ENCODE measurements around the gene GRM1.

Gene GRM1

DNA sequence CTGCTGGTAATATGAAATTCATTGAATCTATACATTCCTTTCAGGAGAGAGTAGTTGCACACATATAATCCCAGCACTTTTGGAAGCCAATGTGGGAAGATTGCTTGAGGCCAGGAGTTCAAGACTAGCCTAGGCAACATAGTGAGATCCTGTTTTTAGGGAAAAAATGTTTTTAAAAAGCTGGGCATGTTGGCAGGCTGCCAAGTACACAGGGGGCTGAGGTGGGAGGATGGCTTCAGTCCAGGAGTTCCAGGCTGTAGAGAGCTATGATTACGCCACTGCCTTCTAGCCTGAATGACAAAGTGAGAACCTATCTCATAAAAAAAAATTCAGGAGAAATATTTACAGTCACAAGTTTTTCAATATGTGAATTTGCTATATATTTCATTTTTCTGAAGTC, 71.9 kb downstream of the GRM1 start:
- DNase-seq, result no peak

DNA sequence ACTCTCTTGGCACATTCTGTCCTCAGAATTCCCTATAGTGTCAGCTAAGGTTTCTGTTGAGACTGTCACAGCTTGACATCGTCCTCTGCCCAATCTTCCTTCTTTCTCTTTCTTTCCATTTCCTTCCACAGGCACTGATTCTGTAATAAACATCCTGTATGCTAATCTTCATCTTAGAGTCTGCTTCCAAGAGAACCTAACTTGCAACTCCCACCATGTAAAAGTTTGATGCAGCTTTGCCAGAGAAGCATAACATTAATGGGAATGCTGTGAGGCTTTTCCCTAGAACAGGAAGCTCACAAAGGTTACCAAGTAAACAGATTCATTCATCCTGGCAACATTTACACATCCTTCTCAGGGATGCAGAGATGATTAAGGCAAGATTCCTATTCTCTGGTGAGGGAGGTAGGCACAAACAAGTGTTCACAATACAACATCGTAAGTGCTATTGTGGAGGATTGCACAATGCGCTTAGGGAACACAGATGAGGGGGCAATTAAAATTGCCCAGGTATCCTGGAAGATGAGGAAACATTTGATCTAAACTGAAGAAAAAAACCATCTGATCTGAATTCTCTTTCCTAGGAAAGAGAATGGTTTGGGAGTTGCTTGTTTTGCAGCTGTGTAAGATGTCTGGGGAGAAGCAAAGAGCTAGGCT, 74.7 kb downstream of the GRM1 start:
- DNase-seq, result no peak

DNA sequence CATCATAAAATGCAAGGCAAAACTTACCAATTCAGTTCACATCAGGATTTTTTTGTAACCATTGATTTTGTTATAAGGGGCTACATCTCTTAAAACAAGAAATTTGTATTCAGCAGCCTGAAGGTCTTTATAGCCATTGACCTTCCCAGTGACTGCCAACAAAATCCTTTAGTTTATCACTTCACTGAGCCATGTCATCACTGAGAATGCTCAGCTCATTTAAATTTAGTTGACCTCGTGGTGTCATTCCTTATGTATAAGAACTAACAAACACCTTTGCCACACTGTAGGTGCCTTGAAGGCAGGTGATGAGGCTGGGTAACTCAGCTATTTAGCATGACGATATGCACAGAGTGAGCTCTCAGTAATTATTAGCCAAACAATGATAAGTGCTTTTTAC, 77.7 kb downstream of the GRM1 start:
- no peak for DNase-seq

DNA sequence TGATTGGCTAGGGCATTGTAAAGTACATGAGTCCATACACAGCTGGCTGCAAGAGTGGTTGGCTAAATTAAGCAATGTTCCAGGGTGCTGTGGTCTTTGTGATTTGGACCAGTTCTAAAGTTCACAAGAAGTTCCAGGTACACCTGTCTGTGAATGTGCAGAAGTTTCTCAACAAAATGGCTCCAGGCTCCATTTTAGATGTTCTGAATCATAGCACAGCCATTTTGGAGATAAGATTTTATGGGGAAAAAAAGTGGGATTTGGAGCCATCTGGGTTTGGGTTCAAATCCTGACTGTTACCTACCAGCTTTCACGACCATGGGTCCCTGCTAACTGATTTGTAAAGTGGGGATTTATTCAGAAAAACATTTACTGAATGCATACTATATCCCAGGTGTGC, 82.1 kb downstream of the GRM1 start:
- no peak for DNase-seq

DNA sequence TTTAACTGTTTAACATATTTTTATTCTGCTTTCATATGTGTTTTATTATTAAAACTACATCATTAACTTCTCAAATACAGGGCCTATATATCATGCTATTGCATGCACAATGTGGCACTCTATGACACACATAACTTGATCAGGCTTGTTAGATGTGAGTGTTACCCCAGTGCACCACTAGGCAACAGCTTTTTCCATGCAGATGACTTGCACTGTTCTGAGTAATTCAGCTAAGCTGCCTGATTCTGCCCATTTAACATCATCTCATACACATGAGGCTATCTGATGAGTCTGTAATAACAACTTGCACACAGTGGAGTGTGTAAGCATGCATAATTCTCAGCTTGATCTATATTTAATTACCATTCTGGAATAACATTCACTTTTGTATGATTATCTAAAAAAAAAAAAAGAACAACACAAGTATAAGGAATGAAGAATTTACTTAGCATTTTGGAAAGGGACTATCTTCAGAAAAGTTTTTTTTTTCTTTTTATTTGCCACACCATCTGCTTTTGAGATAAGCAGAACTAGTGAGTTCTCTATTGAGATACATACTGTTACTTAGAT, 83.1 kb downstream of the GRM1 start:
- no peak for DNase-seq

DNA sequence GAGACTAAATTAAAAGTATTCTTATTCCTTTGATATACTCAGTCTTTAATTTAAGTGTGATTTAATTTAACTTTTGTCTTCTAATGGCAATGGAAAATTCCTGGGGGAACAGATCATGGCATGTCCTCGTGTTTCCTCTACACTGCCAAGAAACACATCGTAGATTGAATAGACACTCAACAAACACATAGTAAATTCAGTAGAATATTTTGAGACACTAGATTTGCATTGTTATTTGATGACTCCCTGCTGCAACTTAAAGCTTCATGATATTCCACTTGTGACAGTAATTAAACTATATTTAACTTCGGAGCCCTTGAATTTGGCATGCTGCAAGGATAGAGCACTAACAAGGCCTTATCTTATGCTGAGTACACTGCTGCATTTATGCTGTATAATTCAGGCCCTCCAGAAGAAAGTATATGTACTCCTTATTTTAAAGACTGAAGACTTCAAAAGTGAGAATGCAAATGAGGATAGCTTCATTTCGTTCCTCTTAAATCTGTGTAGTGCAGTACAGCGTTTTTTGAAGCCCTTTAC, 84.3 kb downstream of the GRM1 start:
- no peak for DNase-seq

DNA sequence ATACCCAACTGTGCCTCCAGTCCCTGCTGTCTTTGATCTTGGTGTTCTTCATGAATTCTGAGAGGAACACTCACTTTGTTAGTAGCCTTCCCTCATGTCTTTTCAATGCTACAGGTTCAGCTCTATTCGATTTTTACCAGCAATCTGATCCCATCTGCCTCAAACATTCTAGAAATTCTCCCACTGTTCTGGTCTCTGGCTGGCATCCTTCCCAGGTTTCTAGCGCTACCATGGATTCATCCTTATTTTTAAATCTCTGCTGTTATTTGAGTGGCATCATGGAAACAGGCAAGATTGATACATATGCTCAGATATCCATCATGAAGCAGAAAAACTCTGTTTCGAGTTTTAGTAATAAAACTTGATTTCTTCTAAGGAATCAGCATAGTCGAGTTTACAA, 94.8 kb downstream of the GRM1 start:
- no peak for DNase-seq

DNA sequence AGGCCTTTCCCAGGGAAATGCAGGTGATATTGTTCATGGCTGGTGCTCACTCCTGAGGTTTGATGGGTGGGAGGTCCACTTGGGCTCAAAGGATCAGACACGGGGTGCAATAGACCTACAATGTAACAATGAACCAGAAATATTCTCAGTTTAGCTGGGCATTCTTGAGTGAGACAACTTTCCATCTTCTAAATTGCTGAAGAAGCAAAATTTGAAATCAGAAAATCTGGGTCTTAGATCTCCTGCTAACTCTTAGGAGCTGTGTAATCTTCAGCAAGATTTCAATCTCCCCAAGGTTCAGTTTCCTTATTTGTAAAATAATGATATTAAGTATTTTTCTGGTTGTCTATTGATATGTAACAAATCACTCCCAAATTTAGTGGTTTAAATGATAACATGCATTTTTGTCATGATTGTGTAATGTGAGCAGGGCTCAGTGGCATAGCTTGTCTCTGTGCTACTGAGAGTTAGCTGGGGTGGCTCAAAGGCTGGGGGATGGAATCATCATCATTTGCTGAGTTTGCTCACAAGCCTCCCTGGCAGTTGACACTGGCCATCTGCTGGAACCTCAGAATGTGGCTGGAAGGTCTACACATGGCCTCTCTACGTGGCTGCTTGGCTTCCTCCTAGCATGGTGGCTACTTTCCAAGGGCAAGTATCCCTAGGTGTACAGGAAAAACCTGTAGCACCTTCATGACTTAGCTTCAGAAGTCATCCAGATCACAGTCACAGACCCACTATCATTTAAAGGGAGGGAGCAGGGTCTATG, 98.8 kb downstream of the GRM1 start:
- no peak for DNase-seq

DNA sequence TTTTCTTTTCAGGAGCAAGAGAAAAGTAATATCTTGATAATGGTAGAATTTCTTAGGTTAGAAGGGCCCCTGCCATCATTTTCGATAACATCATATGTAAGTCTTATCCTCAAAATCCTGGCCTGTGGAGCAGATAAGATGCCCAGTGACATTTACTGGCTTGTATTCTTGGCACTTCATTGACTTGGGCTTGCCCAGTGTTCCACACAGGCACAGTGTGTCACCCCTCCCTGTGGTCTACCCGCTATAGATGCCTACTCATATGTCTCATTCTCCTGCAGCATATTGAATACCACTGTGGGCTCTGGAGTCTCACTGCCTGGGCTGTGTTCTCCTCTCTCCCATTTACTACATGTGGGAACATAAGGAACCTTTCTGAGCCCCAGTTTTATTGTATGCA, 105.0 kb downstream of the GRM1 start:
- no peak for DNase-seq

DNA sequence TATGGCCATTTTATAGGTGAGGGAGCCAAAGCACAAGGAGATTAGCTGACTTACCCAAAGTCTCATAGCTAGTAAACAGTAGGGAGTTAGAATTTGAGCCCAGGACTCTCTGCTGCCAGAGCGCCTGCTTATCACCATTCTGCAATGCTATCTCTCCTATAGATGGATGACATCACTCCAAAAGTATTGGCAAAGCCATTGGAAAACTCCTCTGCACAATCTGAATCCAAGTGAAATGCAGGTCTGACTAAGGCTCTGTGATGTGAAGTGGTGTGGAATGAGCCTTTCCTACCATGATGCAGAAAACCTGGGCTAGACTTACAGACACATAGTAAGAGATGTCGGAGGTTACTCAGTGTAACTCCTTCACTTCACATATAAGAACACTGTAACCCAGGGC, 106.3 kb downstream of the GRM1 start:
- no peak for DNase-seq

DNA sequence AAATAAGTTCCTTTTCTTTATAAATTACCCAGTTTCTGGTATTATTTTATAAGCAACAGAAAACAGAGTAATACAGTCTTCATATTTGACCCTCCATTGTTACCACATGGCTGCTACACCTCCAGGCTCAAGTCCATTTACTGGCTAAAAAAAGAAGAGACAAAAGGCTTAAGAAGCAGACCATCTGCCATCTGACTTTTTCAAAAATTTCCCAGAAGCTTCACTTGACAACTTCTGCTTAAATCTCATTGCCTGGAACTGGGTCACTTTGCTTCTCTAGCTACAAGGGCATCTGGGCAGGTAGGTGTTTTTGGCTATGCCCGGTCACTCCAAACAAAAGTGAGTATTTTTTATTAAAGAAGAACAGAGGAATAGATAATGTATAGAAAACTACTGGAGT, 118.0 kb downstream of the GRM1 start:
- DNase-seq, result no peak

DNA sequence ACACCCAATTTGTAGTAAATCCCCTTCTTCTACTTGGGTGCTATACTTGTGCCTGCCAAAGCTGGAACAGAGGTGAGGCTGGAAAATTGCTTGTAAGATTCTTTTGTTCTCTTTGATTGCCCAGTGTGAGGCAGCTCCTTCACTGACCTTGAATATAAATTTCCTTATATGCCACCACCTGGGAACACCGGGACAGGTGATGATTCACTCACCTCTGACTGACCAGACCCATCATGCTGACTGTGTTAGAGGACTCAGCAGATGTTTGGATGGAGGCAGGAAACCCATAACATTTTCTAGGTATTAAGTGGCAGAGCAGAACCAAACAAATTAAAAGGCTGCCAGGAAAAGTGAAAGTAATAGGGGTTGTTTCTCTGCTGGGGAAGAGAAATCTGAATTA, 120.9 kb downstream of the GRM1 start:
- no peak for DNase-seq

DNA sequence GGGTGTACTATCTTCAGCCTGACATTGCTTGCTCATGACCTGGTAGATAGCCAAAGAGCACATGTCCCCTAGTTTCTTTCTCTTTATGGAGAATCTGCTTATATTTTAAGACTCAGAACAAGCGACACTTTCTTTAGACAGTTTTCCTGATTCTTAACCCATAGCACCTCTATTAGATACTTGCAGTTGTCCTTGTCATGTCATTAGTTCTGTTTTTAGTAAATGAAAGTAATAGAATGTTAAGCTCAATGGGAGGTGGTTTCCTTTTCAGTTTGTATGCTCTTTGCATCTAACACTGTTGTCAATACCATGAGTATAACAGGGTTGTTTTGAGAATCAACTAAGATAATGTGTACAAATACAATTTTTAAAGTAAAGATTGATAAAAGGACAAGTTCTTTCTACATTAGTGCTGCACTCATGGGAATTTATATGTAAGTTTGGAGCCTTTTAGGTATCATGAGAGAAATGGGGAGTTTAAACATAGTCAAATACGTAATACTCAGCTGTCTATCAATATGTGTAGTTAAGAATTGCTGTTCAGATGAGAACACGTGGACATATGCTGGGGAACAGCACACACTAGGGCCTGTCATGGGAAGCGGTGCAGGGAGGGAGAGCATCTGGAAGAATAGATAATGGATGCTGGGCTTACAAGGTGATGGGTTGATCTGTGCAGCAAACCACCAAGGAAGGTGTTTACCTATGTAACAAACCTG, 124.3 kb downstream of the GRM1 start:
- no peak for DNase-seq

DNA sequence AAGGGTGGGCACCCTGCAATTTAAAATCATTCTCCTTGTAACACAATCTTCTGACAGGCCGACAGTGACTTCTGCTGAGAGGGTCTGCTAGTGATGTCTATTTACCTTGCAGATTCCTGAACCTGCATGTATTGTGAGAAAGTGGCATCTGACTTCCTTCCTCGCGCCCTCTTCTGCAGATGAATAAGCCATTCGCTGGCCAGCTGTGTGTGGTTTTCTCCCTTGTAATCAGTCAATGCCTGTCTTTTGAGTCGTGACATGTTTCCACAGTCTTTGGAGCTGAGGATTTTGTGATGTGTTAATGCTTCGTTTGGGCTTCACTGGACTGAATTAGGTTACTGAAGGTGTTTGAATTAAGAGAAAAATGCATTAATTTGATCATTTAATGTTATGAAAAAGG, 125.3 kb downstream of the GRM1 start:
- no peak for DNase-seq

DNA sequence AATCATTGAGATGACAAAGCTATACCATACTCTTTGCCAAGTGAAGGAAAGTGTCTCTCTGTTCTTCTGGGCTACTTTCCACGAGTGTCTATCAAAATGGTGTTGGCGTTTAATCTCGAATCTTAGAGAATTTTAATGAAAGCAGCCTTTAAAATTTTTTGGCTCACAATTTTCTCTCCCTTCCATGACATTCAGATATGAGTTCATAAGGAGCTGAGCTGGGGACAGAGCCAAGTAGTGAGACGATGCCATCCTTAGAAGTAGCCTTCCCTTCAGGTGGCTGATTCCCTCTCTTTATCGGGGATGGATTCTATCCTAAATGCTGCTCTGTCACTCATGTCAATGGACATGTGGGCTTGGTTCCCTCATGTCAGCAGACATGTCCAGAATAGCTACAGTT, 132.8 kb downstream of the GRM1 start:
- DNase-seq, result no peak

DNA sequence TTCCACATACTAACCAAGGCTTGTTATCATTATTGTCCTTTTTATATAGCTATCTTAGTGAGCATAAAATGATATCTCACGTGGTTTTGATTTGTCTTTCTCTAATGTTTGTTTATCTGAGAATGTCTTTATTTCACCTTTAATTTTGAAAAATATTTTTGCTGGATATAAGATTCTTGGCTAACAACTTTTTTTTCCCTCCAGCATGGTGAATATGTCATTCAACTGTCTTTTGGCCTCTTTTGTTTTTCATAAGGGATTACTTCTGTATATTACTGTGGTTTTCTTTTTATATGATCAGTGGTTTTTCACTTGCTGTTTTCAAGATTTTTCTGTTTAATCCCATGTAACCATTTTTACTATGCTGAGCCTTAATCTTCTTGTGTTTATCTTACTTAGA, 141.0 kb downstream of the GRM1 start:
- no peak for DNase-seq

DNA sequence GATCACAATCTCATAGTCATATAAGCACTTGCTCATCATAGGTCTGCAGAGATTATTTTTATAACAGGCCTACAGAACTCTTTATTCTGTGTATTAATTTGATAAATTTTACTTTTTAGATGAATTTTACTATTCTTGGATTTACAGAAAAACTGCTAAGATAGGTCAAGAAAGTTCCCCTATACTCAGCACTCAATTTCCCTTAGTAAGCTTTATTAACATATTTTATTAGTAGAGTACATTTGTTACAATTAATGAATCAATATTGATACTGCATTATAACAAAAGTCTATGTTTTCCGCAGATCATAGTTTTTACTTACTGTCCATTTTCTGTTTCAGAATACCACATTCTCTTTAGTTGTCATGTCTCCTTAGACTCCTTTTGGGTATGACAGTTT, 148.9 kb downstream of the GRM1 start:
- DNase-seq, result no peak

DNA sequence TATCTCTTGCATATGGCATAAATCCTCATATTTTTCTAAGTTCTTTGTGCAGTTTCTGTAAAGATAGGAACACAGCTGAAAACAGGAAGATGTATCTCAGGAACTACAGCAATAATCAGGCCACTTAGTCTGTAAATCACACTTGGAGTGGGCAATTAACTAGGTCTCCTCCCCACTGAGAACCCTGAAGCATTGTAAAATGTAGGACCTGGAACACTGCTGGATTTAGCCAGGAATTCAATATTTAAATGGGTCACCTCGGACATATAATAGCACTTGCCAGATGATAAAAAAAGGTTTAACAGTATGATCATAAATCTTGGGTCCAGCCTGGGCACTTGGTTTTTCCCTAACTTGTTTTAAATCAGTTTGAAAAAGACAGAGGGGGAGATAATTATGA, 155.0 kb downstream of the GRM1 start:
- no peak for DNase-seq

DNA sequence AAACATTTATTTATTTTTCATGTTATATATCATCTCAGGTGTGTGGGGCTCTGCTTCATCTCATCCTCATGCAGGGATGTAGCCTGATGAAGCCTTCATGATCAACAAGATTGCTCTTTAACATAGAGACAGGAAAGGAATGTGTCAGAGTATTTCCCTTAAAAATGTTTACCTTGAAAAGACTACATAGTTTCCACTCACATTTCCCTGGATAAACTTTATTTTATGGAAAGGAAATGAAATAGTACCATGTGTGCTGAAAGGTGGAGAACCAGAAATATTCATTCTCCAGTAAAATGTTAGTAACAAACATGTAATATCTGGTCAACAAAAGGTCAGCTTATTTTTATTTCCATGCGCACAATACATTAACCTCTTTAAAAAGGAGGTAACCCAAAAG, 155.8 kb downstream of the GRM1 start:
- no peak for DNase-seq

DNA sequence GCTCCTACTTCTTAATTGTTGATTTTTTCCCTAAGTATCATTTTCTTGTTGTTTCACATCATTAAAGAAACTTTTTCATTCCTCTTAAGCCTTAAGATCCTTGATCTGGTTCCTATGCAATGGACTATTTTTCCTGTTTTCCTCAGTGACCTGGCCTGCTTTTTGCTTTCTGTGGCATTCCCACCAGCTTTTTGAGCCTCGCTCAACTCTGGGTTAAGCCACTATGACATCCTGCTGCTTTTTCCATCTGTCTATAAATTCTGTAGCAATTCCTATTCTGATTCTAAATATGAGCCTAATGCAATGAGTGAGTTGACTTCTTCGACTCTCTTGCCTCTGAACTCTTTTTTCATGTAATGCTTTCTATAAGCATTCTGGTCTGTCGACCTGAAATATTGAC, 160.3 kb downstream of the GRM1 start:
- DNase-seq, result no peak

DNA sequence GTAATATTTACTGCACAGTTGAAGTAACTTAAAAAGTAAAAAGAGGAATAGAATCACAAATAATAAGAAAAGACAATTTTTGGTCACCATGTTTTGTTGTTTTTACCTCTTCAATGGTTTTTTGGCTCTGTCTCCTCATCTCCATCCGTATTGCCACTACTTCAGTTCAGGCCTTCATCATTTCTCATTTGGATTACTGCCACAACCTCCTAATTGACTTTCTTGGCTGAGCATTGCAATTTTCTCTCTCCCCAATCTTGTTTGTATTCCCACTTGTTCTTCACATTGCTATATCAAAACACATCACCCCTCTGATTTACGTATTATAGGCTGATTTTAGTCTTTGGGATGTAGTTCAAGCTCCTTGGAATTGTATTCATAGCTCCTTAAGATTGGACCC, 161.7 kb downstream of the GRM1 start:
- DNase-seq, result no peak

DNA sequence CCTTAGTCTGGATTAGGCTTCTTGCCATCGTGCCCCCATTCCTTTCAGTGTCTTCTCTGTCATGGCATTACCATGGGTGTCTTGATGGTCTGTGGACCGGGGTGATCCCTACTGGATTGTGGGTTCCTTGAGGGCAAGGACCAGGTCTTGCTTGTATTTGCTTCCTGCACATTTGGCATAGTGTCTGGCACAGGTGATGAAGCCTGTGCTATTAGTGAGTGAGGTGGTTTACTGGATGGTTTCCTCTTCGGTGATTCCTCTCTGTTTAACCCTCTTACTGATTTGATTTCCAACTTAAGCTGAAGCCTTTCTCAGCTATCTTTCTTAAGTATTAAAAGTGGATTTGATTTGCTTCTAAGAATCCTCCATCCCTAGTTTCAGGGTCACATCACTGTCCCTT, 162.3 kb downstream of the GRM1 start:
- no peak for DNase-seq

DNA sequence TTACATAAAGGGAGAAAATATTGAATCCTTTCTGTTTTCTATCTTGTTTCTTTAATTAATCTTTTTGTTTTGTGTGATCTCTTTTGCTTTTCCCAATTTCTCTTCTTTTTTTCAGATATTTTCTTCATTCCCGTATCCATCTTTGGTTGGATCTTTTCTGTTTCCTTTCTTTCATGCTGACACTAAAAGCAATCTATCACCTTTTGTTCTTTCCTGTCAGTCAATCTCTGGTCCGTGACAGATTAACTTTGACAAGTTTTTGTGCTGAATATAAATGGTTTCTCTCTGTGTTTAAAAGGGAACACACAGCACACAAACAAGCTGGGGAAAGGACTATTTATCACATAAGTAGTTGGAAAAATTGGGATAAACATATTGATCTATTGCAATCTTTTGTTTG, 162.8 kb downstream of the GRM1 start:
- no peak for DNase-seq

DNA sequence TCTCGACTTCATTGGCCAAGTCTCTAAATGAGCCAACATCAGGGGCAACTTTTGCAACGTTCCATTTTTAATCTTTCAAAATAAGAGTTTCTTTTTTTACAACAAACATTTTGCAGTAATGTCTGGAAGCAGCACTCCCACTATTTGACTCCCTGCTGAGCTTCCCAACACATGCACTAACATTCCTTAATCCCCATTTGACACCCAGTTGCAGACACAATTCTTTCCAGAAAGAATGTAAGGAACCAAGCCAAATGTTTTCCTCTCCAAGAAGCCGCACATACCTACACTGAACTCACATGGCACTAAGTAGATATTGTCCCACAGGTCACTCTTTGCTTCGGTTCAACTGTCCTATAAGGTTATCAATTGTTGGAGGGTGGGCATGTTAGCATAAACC, 165.6 kb downstream of the GRM1 start:
- no peak for DNase-seq

Data from activated CD4-positive, CD25-positive, alpha-beta regulatory T cell treated with anti-CD3 and anti-CD28 coated beads, Interleukin-2, amount 50 U/mL, for 72 hours (primary cell).